ENCODE data around the gene SSR4. TPM values are rescaled to one million over a fixed set of nuclear protein-coding genes. Genes with fewer than 3 reads are reported as not detected.

Gene SSR4
- total RNA-seq, 1 experiment from 2014 or later, result 179 TPM

DNA sequence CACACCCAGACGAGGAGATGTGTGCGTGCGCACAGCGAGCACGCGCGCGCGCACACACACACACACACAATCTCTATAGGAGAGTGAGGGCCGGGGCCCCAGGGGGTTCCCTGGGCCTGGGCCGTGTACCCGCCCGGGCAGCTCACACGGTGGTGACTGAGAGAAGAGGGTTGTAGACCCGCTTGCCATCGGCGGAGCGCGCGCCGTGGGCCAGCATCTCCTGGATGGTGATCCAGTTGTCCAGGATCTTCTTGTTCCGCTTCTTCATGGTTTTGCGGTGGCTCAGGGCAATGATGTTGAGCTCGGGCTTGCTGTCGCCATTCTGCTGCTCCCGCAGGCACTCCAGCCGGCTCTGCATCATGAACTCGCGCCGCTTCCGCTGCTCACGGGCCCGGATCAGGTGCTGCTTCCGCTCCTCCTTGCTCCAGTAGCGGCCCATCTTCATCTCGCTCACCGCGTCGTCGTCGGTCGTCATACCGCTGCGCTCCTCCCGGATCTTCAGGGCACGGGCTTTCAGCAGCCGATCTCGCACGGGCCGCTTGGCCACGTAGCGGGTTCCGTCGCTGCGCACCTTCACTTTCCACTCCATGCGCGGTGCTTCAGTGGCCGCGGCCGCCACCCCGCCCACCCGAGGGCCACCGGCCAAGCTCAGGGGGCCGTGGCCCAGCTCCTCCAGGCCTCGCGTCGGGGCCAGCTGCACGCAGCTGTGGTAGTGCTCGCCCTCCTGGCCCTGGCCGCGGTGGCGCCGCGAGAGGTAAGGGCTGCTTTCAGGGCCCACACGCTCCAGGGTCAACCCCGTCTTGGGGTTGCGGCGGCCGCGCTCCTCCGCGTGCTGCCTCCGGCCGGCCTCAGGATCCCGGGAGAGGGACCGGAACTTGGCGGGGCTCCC, 9.0 kb downstream of the SSR4 start:
- H4K8ac ChIP-seq (replicated peaks; ENCODE audit: insufficient read length, low read depth, low read length), result no peak overlapping the region
- no peaks in the 10 kb centered on the region for H4K20me1 ChIP-seq (ENCODE audit: control insufficient read depth, insufficient read depth, insufficient read length)
- H3K14ac ChIP-seq (ENCODE audit: insufficient read depth, low read length), result no peak overlapping the region
- no peaks in the 10 kb centered on the region for H3K4me1 ChIP-seq (ENCODE audit: insufficient read depth, low read length)
- TF ChIP-seq, protein P1, sequence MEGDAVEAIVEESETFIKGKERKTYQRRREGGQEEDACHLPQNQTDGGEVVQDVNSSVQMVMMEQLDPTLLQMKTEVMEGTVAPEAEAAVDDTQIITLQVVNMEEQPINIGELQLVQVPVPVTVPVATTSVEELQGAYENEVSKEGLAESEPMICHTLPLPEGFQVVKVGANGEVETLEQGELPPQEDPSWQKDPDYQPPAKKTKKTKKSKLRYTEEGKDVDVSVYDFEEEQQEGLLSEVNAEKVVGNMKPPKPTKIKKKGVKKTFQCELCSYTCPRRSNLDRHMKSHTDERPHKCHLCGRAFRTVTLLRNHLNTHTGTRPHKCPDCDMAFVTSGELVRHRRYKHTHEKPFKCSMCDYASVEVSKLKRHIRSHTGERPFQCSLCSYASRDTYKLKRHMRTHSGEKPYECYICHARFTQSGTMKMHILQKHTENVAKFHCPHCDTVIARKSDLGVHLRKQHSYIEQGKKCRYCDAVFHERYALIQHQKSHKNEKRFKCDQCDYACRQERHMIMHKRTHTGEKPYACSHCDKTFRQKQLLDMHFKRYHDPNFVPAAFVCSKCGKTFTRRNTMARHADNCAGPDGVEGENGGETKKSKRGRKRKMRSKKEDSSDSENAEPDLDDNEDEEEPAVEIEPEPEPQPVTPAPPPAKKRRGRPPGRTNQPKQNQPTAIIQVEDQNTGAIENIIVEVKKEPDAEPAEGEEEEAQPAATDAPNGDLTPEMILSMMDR (conservative IDR thresholded peaks at IDR 0.05), result no peak
- Mint-ChIP-seq H3K4me3 (no peak overlapping the region), H3K9me3 (peaks cover 54 to 67% of the 10 kb centered on the region in 2 experiments), H3K4me1 (no peaks in the 10 kb centered on the region), H3K27ac (no peak overlapping the region; a peak in 2 of 7 replicates), H3K27me3 (ENCODE audit: low read depth) (peaks cover 5% of the 10 kb centered on the region), H3K36me3 (ENCODE audit: insufficient read depth in 1 of 3, low read depth in 3 of 3) (peaks cover 16 to 35% (median 17%) of the 10 kb centered on the region in 3 experiments; a peak in 6 of 7 replicates)
- H3K27ac ChIP-seq (ENCODE audit: insufficient read length, low read depth, low read length), result no peak overlapping the region
- H3K79me2 ChIP-seq (ENCODE audit: insufficient read depth, low read length), result no peaks in the 10 kb centered on the region; the same call in 1 of the 2 replicates
- H3K4me2 ChIP-seq (ENCODE audit: insufficient read depth, insufficient read length, low read length), result no peak overlapping the region
- WGBS (ENCODE audit: extremely low coverage, insufficient read length, low lambda C conversion rate), result no CpG with 5 or more reads among the region's 87 CpGs
- no peak overlapping the region for H2BK15ac ChIP-seq (ENCODE audit: low read depth, low read length)
- no peak overlapping the region for H2AK5ac ChIP-seq (ENCODE audit: insufficient read length, low read length)
- H2AFZ ChIP-seq (ENCODE audit: low read length), result no peak overlapping the region
- H3K27me3 ChIP-seq (ENCODE audit: insufficient read depth, low read length), result no peaks in the 10 kb centered on the region
- H3K9me3 ChIP-seq (ENCODE audit: control insufficient read depth, low read depth, low read length), result peaks cover 5% of the 10 kb centered on the region
- H2BK20ac ChIP-seq (ENCODE audit: low read depth, low read length, poor library complexity, severe bottlenecking), result no peak overlapping the region
- H3K4ac ChIP-seq (ENCODE audit: low read depth, low read length), result no peak overlapping the region
- DNase-seq, result no peak
- no peak overlapping the region for H2BK12ac ChIP-seq (ENCODE audit: insufficient read length, low read depth, low read length)
- no peak overlapping the region for H3K23ac ChIP-seq (ENCODE audit: insufficient read length, low read depth, low read length)
- no peak overlapping the region for H3K9ac ChIP-seq (ENCODE audit: extremely low read depth, insufficient read length, low read length)
- H3K56ac ChIP-seq (ENCODE audit: insufficient read length, low read depth, low read length), result no peak overlapping the region
- H4K91ac ChIP-seq (ENCODE audit: insufficient read length, low read depth, low read length), result no peak overlapping the region
- H3K18ac ChIP-seq (ENCODE audit: insufficient read length, low read depth, low read length), result no peak overlapping the region
- no peak overlapping the region for H4K5ac ChIP-seq (ENCODE audit: insufficient read length, low read depth, low read length)
- H3T11ph ChIP-seq (ENCODE audit: low read length), result no peak overlapping the region
- no peak overlapping the region for H2BK120ac ChIP-seq (ENCODE audit: low read depth, low read length, poor library complexity, severe bottlenecking)
- no peaks in the 10 kb centered on the region for H3K23me2 ChIP-seq (ENCODE audit: insufficient read length, low read depth, low read length, poor library complexity, severe bottlenecking)
- H3K79me1 ChIP-seq (ENCODE audit: insufficient read depth, low read depth, low read length, poor library complexity, severe bottlenecking), result no peaks in the 10 kb centered on the region
- H2BK5ac ChIP-seq (ENCODE audit: insufficient read length, low read length), result no peak overlapping the region

Measured in H9 (cell line).